ENCODE data around the gene CSNK2A3.

GRCh38 chr11:11391169-11391568 is 38.1 kb upstream of the CSNK2A3 start:
- no peak for TF ChIP-seq POLR2AphosphoS5 (IDR thresholded peaks at IDR 0.05; ENCODE audit: low read depth, low read length)
- no peak for TF ChIP-seq TMF1 (CRISPR knock-in tag; IDR thresholded peaks at IDR 0.05; ENCODE audit: low read depth)
- no peak for TF ChIP-seq ZMYM2 (CRISPR knock-in tag; IDR thresholded peaks at IDR 0.05)
- TF ChIP-seq SIN3A (IDR thresholded peaks at IDR 0.05; ENCODE audit: borderline replicate concordance, low read depth, low read length) = no peak
- TF ChIP-seq ARNT (IDR thresholded peaks at IDR 0.05) = no peak
- TF ChIP-seq E2F5 (CRISPR knock-in tag; conservative IDR thresholded peaks at IDR 0.05) = no peak
- no peak for TF ChIP-seq HOXA7 (CRISPR knock-in tag; IDR thresholded peaks at IDR 0.05)
- TF ChIP-seq ZBTB7A (CRISPR knock-in tag; IDR thresholded peaks at IDR 0.05) = no peak
- TF ChIP-seq CHD2 (IDR thresholded peaks at IDR 0.05; ENCODE audit: low read depth, low read length) = no peak

Data from HepG2 (cell line).